HG02973 (cell line): ENCODE measurements around the gene TTC23L.
A peak's percentile ranks its signal among the peaks of the same experiment; 100 is the strongest.
"Not testable (repeated sequence)": the region's sequence is repeated elsewhere in the genome, so short reads cannot be mapped to it uniquely, and the experiment has no call there.

ENCODE experiments used
- ATAC-seq: cut with Tn5 transposase; IDR thresholded peaks from one replicate; pipeline ENCODE4 v1.9.1; 2021; ENCODE audit warnings: moderate library complexity; ENCODE audit not compliant: unreplicated experiment

The TTC23L gene

DNA sequence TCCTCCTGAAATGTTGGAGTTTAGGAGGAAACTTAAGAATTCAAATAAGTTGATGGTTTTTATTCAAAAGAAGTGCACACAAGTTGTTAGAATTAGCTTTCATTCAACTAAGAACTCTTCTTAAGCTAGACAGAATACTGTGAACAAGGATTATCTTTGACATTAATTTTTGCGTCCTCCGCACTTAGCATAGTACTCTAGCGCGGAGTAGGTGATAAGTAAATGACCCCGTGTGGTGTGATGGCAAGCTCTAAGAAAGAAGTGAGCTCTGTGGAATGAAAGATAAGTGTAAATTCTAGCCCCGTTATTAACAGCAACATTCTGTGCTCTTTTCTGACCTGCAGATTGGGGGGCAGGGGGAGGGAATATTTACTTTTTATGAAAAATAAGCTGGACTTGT is 77.6 kb downstream of the TTC23L start:
- ATAC-seq: no peak

DNA sequence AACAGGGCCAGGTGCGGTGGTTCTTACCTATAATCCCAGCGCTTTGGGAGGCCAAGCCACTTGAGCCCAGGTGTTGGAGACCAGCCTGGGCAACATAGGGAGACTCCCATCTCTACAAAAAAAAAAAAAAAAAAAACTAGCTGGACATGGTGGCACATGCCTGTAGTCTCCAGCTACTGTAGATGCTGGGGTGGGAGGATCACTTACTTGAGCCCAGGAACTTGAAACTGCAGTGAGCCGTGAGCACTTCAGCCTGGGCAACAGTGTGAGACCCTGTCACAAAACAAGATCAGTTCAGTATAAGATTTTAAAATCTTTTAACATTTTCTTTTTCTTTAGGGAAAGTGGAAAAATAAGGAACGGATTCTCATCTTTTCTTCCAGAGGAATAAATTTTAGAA is 79.1 kb downstream of the TTC23L start:
- no peak for ATAC-seq

DNA sequence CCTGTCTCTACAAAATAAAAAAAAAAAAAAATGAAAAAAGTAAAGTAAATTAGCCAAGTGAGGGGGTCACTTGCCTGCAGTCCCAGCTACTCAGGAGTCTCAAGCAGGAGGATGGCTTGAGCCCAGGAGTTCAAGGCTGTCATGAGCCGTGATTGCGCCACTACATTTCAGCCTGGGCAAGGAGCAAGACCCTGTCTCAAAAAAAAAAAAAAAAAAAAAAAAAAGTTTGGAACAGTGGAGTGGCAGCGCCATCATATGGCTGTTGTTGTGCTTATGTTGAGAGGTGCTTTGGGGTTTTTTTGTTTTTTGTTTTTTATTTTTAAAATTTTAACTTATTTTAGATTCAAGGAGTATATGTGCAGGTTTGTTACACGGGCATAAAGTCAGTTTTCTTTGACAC is 80.1 kb downstream of the TTC23L start:
- ATAC-seq: no peak

DNA sequence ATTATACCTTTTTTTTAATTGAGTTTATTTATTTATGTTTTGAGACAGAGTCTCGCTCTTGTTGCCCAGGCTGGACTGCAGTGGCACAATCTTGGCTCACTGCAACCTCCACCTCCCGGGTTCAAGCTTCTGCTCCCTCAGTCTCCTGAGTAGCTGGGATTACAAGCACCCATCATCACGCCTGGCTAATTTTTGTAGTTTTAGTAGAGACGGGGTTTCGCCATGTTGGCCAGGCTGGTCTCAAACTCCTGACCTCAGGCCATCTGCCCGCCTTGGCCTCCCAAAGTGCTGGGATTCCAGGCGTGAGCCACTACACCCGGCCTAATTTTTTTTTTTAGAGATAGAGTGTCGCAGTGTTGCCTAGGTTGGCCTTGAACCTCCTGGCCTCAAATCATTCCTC is 84.3 kb downstream of the TTC23L start:
- ATAC-seq: not testable (repeated sequence)

DNA sequence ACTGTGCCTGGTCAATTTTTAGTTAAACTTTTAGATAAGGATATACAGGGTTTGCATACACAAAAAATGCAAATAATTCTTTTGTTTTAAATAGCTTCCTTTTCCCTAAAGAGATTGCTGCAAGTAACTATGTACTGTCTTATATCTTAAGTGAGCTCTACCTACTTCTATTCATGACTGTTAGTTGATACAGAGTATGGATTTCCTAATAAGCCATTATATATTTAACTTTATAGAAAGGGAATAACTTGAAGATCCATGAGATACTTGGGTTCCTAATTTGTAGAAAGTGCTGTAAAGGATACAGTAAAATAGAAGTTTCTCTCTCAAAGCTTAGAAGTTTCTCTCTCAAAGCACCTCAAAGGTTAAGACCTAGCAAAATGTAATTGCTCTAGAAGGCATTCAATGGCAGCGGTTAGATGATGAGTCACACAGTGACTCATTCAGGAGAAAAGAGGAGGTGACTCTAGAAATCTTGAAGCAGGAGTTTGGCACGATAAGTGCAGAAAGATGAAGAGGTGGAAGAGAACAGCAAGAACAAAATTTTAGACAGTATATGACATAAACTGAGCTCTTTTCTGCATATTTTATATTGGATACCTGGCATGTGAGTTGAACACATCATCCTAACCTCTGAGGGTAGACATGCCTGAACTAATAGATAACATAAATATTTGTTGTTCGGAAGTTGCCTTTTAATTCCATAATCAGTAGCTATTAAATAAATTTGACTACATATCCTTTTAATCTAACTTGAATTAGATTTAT is 84.9 kb downstream of the TTC23L start:
- peak; percentile 60 for ATAC-seq

DNA sequence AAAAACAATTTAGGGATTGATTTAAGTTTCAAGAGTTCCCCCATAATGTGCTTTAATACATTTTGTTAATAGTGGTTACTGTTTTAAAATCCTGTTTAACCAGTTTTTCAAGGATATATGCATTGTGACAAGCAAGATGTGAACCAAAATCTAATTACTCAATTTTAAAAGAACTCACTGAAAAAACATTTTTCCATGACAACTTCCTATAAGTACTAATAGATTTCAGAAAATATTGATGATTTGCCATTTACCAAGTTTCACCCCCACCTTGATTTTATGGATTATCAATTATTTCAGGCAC is 85.5 kb downstream of the TTC23L start:
- ATAC-seq: no peak

DNA sequence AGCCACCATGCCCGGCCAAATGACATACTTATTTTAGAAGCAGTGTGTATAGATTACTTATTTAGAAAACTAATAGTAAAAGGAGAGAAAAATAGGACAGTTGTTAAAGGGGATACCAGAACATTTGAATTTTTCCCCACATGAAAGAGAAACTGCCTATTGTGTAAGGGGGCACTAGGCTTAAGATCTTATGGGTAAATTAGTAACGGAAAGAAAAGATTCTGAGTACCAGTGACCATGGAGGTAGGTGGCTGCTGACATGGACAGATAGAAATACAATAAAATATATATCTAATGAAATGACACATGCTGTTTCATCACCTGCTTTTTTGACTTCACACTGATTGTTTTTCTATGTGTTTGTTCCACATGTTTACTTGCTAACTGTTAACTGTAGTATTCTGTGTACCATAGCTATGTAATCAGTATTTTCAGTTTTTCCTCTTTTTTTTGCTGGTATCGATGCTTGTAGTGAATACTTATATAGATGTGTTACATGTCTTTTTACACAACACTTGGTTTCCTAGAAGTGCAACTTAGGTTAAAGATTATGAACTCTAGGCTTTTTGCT is 87.4 kb downstream of the TTC23L start:
- ATAC-seq: no peak

DNA sequence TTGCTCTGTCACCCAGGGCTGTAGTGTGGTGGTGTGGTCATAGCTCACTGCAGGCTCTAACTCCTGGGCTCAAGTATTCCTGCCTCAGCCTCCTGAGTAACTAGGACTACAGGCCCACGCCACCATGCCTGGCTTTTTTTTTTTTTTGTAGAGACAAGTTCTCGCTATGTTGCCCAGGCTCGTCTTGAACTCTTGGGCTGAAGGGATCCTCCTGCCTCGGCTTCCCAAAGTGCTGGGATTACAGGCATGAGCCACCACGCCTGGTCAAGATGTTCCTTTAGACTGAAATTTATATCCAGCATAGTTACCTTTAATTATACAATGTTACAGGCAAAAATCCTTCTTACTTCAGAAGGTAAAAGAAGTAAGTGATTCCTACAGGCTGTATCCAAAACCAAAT is 88.8 kb downstream of the TTC23L start:
- ATAC-seq: no peak

DNA sequence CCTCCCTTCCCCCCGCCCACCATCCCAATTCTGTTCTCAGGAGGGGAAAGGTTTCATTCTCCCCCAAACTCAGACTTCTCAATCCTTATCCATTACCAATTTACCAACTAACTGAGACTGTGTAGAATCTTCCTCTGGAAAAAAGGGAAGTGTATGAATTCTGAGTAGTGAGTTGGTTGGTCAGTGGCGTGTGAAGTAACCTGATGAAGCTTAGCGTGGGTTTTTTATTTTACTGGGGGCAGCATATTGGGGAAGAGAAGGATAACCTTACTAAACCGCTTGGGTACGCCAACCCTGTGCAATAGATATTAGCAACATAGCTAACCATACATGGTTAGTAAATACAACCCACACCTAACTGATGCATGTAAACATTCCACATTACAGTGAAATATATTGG is 89.3 kb downstream of the TTC23L start:
- ATAC-seq: no peak

DNA sequence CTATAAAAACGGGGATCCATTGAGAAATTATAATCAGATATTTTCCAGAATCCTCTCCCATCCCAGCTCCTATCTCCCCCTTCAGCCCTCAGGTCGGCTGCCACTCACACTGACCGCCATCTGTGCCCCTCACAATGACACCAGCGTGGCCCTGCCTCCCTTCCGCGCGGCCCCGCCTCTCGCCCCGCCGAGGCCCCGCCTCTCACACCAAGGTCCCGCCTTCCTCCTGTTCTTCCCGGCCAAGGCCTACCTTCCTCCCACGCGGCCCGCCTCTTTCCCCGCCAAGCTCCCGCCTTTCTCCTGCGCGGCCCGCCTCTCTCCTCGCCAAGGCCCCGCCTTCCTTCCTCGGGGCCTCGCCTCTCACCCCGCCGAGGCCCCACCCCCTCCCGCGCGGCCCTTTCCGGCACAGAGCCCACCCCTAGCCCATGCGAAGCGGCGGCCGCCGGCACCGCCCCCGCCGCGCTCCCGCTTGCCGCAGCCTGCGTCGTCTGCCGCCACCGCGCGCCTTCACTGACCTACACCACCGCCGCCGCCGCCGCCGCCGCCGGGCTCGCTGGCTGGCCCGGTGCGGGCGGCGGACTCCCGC is 90.3 kb downstream of the TTC23L start, which contains the start of gene DNAJC21:
TSS of gene DNAJC21 (plus strand) at position 426 of the 586 bp plus-strand sequence. CDS start 261 bp downstream, outside the sequence.
- ATAC-seq: peak; percentile 87

DNA sequence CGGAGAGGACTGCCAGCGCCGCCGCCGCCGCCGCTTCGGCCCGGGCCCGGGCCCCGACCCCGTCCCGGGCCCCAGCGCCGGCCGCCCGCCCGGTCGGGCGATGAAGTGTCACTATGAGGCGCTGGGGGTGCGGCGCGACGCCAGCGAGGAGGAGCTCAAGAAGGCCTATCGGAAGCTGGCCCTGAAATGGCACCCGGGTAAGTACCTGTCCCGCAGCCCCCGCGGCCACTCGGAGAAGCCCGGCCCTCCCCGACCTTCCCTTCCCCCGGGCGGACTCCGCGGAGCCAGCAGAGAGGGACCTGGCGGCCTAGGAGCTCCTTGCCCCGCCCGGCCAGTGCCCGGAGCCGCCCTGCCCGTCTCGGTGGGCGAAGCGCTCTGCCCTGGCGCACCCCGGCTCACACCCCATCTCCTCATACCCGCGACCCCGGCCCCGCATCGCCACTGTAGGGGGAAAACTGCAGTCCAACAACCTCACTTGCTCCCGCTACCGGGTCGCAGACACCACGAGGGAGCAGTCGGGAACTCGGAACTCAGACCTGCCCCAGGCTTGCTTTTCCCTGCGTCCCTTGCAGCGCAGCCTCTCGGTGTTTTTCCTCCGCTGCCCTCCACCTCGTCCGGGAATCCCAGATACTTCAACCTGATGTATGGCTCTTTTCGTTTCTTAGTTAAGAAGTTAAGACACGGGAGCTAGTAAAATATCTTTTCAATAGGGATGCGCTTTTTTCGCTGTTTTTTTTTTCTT is 90.9 kb downstream of the TTC23L start:
- ATAC-seq: peak; percentile 75

DNA sequence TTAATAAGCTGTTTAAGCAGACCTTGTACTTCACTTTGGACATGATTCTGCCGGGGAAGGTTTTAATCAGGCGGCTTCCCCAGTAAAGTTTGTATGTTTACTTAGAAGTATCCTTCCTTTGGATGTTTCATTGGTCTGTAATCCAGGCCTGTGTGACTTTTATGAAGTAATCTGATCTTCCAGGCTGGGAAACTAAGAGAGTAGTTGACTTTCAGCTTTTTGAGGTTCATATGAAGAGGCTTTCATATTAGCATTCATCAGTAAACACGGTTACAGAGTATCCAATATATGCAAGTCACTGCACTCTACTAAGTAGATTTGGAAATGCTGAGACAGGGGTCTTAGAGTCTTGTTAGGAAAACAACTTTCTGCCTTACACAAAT is 91.5 kb downstream of the TTC23L start:
- no peak for ATAC-seq

DNA sequence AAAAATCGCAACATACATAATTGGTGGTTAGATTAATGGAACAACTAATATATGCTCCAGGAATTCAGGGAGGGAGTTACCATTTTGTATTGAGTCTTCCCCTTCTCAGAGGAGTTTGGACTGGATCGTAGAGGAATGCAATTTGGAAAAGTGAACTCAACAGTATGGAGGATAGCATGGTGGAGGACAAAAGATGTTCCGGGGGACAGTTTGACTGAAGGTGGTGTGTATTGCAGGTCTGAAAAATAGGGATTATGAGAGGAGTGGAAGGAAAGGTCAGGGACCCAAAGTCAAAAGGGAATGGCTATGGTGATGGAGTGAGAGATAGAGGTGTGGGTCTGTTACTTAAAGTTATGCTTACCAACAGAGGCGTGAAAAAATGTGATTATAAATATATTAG is 91.9 kb downstream of the TTC23L start:
- ATAC-seq: no peak

DNA sequence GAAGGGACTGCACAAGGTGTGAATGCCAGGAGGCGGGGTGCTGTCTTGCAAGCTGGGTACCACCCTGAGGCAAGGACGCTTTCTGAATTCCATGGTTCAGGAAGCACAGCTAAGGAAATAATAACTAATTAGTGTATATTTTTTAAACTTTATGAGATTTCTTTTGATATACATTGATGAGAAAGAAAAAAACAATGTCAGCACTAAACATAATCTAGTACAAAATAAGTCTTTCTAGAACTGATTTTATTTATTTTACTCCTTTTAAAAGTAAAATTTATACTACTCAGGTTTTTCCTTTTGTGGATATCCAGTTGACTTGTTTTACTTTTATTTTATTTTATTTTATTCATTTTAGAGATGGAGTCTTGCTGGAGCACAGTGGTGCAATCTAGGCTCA is 94.0 kb downstream of the TTC23L start:
- no peak for ATAC-seq

DNA sequence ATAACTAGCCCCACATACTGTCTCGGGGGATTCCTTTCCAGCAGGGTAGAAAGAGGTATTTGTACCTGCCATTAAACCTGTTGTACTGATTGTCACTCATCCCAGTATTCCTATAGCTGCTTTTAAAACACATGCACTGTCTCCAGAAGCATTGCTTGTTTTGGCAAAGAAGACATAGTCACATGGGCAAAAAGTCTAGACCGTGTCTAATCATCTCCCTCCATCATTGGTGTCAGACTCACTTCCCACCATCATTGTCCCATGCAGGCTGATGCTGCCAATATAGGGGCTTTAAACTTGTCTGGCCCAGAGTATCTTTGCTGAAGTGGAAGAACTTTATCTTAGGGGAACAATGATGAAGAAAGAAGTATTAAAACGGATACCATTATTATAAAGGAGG is 103.0 kb downstream of the TTC23L start:
- no peak for ATAC-seq

DNA sequence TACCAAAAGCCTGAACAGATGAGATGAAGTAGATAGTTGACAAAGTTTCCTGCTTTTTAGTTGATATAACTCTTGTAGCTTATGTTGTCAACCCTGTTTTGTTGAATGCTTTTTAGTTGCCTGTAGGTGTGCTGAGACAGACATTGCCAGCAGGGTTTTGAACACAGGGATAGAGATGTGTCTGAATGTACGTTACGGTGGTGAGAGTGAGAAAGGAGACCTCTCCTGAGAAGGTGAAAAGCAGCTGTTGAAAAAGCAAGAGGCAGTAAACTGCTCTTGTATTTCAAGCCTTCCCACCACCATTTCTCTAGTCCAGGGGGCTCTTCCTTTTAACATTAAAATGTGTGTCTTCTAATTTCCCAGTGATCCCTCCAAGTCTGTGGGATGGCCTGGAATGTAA is 105.1 kb downstream of the TTC23L start:
- ATAC-seq: no peak

DNA sequence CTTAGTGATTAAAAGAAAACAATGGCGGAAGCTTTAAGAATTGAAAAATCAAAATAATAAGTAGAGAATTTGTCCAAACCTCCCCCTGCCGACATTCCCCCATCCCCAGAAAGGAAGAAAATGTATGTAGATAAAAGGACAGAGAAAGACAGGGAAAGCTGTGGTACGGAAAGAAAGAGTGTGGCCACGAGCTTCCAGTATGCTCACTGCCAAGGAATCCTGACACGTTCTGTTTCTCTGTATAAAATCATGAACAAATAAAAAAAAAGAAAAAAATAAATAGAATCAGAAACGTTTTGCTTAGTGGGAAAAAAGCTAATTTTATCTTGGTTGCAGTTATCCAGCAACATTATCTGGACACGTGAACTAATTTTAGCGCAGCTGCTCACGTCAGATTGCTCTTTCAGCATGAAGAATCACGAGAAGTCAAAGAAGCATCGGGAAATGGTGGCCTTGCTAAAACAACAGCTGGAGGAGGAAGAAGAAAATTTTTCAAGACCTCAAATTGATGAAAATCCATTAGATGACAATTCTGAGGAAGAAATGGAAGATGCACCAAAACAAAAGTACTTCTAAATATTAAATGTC is 105.6 kb downstream of the TTC23L start:
- ATAC-seq: no peak
